ENCODE results near the gene SHC3. TPM values are rescaled to one million over a fixed set of nuclear protein-coding genes. Genes with fewer than 3 reads are reported as not detected.

Gene SHC3
- total and polyA plus RNA-seq, 2 of the 4 experiments (the other 2 are of a cell fraction): 4.5 to 13.3 TPM

DNA sequence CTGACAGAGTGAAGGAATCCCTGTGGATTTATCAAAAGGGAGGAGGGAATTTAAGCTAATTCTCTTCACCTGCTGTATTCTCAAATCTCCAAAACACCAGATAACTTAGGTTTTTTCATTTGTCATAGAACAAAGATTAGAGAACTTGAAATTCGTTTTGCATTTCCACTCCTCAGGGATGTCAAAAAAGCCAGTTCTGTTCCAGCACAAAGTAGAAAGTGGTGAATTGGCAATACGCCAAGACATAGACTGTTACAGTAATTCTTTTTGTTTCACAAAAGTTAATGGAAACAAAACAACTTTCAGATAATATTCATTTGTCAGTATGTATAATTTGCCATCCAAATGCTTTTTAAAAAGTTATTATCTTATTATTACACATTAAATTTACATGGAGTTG, 172.4 kb downstream of the SHC3 start:
- no peak overlapping the region for H2BK15ac ChIP-seq (ENCODE audit: low read depth, low read length)
- H2BK20ac ChIP-seq (ENCODE audit: low read depth, low read length): no peak overlapping the region
- no peak for DNase-seq
- in situ Hi-C loops (cut with MboI; ENCODE audit: low sequenced_read_pairs) (loop anchor here (10.0 to 25.0 kb wide), 3 partner anchors 811 to 1319 kb away; partner anchors contain the start of gene CDK20), dilution Hi-C loops (cut with HindIII; ENCODE audit: low sequenced_read_pairs, unreplicated experiment) (no loop called here), intact Hi-C loops (cut with micrococcal nuclease) (loop anchor here (5.0 kb wide), 1 partner anchor 171 kb away; the partner anchor contains the start of gene SHC3)
- no peak overlapping the region for H4K5ac ChIP-seq (ENCODE audit: low read depth, low read length)
- no peak for ATAC-seq (ENCODE audit: low read depth)
- POLR2A ChIA-PET (ENCODE audit: unreplicated experiment): no interaction called here
- no peak overlapping the region for H3K9ac ChIP-seq (ENCODE audit: low read depth, low read length)
- TF ChIP-seq RAD21 (IDR thresholded peaks at IDR 0.05; ENCODE audit: low read length): no peak
- no peak for TF ChIP-seq SMC3 (IDR thresholded peaks at IDR 0.05; ENCODE audit: low read depth, low read length)
- TF ChIP-seq, protein P1, sequence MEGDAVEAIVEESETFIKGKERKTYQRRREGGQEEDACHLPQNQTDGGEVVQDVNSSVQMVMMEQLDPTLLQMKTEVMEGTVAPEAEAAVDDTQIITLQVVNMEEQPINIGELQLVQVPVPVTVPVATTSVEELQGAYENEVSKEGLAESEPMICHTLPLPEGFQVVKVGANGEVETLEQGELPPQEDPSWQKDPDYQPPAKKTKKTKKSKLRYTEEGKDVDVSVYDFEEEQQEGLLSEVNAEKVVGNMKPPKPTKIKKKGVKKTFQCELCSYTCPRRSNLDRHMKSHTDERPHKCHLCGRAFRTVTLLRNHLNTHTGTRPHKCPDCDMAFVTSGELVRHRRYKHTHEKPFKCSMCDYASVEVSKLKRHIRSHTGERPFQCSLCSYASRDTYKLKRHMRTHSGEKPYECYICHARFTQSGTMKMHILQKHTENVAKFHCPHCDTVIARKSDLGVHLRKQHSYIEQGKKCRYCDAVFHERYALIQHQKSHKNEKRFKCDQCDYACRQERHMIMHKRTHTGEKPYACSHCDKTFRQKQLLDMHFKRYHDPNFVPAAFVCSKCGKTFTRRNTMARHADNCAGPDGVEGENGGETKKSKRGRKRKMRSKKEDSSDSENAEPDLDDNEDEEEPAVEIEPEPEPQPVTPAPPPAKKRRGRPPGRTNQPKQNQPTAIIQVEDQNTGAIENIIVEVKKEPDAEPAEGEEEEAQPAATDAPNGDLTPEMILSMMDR (conservative IDR thresholded peaks at IDR 0.05; ENCODE audit: low read depth, low read length): no peak
- no peak for TF ChIP-seq MAFK (IDR thresholded peaks at IDR 0.05; ENCODE audit: low read depth, low read length)
- no peak for TF ChIP-seq CHD1 (IDR thresholded peaks at IDR 0.05; ENCODE audit: low read depth, low read length)
- TF ChIP-seq, protein P2, sequence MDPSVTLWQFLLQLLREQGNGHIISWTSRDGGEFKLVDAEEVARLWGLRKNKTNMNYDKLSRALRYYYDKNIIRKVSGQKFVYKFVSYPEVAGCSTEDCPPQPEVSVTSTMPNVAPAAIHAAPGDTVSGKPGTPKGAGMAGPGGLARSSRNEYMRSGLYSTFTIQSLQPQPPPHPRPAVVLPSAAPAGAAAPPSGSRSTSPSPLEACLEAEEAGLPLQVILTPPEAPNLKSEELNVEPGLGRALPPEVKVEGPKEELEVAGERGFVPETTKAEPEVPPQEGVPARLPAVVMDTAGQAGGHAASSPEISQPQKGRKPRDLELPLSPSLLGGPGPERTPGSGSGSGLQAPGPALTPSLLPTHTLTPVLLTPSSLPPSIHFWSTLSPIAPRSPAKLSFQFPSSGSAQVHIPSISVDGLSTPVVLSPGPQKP (IDR thresholded peaks at IDR 0.05; ENCODE audit: borderline replicate concordance, low read depth, low read length): no peak
- TF ChIP-seq POLR2A (IDR thresholded peaks at IDR 0.05; ENCODE audit: low read depth, low read length): no peak
- no peak for TF ChIP-seq CEBPB (IDR thresholded peaks at IDR 0.05; ENCODE audit: low read depth, low read length)
- TF ChIP-seq RCOR1 (IDR thresholded peaks at IDR 0.05; ENCODE audit: insufficient replicate concordance, low read length): no peak
- TF ChIP-seq NFE2L2 (IDR thresholded peaks at IDR 0.05; ENCODE audit: low read depth, low read length): no peak
- no peak for TF ChIP-seq MAZ (IDR thresholded peaks at IDR 0.05; ENCODE audit: borderline replicate concordance, low read depth, low read length)
- TF ChIP-seq, protein P3, sequence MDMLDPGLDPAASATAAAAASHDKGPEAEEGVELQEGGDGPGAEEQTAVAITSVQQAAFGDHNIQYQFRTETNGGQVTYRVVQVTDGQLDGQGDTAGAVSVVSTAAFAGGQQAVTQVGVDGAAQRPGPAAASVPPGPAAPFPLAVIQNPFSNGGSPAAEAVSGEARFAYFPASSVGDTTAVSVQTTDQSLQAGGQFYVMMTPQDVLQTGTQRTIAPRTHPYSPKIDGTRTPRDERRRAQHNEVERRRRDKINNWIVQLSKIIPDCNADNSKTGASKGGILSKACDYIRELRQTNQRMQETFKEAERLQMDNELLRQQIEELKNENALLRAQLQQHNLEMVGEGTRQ (IDR thresholded peaks at IDR 0.05; ENCODE audit: low read depth, low read length): no peak
- no peak for TF ChIP-seq FOS (IDR thresholded peaks at IDR 0.05; ENCODE audit: low read depth, low read length)
- no peak overlapping the region for H3K56ac ChIP-seq (ENCODE audit: extremely low read depth, insufficient read depth, low read length)
- peaks cover 5% of the 10 kb centered on the region; the same call in 1 of the 2 replicates for H3K9me1 ChIP-seq (ENCODE audit: insufficient read depth, low read length)
- no peak overlapping the region for H3K4me3 ChIP-seq (ENCODE audit: insufficient read depth, low read depth, low read length)
- H3K4me1 ChIP-seq (ENCODE audit: control insufficient read depth, insufficient read depth, low read length): no peaks in the 10 kb centered on the region; the same call in 1 of the 2 replicates
- H3K9me3 ChIP-seq (ENCODE audit: control insufficient read depth, insufficient read depth, low read length): no peaks in the 10 kb centered on the region
- no peak overlapping the region for H3K4me2 ChIP-seq (ENCODE audit: low read depth, low read length)
- H2BK5ac ChIP-seq (ENCODE audit: low read depth, low read length, poor library complexity, severe bottlenecking): no peak overlapping the region
- BruUV-seq (replicated peaks): TSS peak; percentile 29
- H3K23ac ChIP-seq (ENCODE audit: low read depth, low read length): no peak overlapping the region
- no peak overlapping the region for H3K4ac ChIP-seq (ENCODE audit: low read depth, low read length)
- H3K36me3 ChIP-seq (ENCODE audit: control insufficient read depth, insufficient read depth, low read length): peaks cover 32% of the 10 kb centered on the region
- no peak overlapping the region for H4K91ac ChIP-seq (ENCODE audit: insufficient read depth, low read depth, low read length)
- no peak overlapping the region for H3K27ac ChIP-seq (ENCODE audit: insufficient read depth, low read length)
- H2AK9ac ChIP-seq (replicated peaks; ENCODE audit: low read depth, low read length, poor library complexity): no peak overlapping the region
- no peaks in the 10 kb centered on the region for H3K27me3 ChIP-seq (ENCODE audit: control insufficient read depth, insufficient read depth, low read length)
- no peak overlapping the region for H3K18ac ChIP-seq (ENCODE audit: low read depth, low read length)
- peaks cover 3 to 7% of the 10 kb centered on the region in 2 experiments; a peak in 1 of 4 replicates for H3K79me1 ChIP-seq (ENCODE audit: low read depth in 1 of 2, low read length in 2 of 2)
- H4K20me1 ChIP-seq (ENCODE audit: insufficient read depth, low read length): peaks cover 6% of the 10 kb centered on the region; the same call in 1 of the 2 replicates
- no peak overlapping the region for H4K8ac ChIP-seq (ENCODE audit: low read depth in 2 of 2, low read length in 2 of 2)
- H2BK120ac ChIP-seq (ENCODE audit: low read depth, low read length): no peak overlapping the region
- no peak overlapping the region for H3K14ac ChIP-seq (replicated peaks; ENCODE audit: low read depth, low read length)
- H2AFZ ChIP-seq (replicated peaks; ENCODE audit: low read length, poor library complexity): no peak overlapping the region
- CTCF ChIA-PET: no interaction called here
- no CpG with 5 or more reads among the region's 2 CpGs for WGBS, 2 experiments (ENCODE audit: extremely low coverage in 2 of 2, insufficient read length in 1 of 2)
- H2AK5ac ChIP-seq (ENCODE audit: low read depth, low read length): no peak overlapping the region
